HG03342 (cell line): Measurements from ENCODE around the gene PRR20G.
"Not testable (repeated sequence)": the region's sequence is repeated elsewhere in the genome, so short reads cannot be mapped to it uniquely, and the experiment has no call there.

Experiments used
- ATAC-seq: cut with Tn5 transposase; IDR thresholded peaks from one replicate; pipeline ENCODE4 v1.9.1; 2021; ENCODE audit warnings: mild to moderate bottlenecking, moderate library complexity; ENCODE audit not compliant: unreplicated experiment

Gene PRR20G

GRCh38 chr3:127287840-127288239, at the start of gene PRR20G:
TSS of gene PRR20G (minus strand) at chr3:127288046. CDS start at chr3:127287365, 681 bp downstream.
- ATAC-seq, result no peak

GRCh38 chr3:127337001-127337400, 49.2 kb upstream of the PRR20G start:
- no peak for ATAC-seq

DNA sequence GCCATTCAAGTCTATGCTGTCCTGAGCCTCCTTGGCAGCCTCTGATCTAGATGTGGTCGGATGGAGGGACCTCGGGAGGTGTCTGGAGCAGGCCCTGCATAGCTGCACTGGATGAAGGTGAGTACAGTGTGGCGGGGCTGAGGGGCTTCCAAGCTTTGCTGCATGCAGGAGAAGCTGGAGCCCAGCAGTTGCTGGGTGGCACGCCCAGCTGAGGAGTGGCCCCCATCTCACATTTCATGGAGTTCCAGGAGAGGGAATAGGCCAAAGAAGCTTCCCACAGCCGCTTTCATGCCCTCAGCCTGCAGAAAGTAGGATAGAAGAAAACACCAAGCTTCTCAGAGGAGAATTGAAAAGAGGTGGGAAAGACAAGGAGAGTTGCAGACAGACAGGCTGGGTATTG, 48.3 kb upstream of the PRR20G start:
- ATAC-seq, result no peak

GRCh38 chr3:127330385-127330784, 42.5 kb upstream of the PRR20G start:
- no peak for ATAC-seq

DNA sequence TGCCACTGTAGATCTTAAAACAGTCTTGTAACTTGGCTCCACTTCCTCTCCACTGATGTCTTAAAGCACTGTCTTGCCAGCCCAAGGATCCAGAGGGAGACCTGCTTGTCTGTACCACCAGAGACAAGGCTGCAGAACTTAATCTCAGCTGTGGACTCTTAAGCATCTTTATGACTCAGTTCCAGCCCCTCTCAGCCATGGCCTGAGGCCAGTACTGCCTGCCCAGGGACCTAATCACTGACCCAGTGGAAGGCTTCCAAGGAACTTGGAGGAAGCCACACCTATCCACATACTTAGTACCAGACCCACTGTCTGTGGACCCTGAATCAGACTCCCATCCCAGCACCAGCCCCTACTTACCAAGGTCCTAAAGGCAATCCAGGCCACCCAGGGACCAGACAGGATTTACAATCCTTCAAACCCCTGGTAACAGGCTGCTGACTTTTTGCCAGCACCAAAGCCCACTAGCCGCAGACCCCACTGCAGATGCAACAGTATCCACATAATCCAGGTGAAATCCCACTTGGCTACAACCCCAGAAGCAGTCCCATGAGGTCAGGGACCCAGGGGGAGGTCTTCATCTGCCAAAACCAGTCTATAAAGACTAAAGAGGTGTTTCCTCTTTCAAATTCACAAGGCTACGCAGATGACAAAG, 41.9 kb upstream of the PRR20G start:
- no peak for ATAC-seq

DNA sequence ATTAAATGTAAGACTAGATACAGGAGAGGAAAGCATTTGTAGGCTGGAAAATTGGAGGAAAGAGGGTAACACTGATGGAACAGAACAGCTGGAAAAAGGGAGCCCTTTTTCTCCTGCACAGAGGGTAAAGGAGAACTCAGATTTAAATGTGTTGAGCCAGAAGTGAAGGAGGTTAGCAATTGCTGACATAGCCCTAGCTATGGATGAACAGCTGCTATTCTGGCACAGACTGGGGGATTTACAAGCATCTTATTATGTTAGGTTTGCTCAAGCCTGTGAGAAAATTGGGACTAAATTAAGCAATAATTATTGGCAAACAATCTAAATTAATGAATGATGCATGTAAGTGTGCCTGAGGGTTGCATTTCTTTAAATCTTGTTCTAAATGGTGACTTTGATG, 40.6 kb upstream of the PRR20G start:
- ATAC-seq, result no peak

- no peak for ATAC-seq
These were observed 38.5 kb upstream of the PRR20G start for GRCh38 chr3:127326341-127326740.

DNA sequence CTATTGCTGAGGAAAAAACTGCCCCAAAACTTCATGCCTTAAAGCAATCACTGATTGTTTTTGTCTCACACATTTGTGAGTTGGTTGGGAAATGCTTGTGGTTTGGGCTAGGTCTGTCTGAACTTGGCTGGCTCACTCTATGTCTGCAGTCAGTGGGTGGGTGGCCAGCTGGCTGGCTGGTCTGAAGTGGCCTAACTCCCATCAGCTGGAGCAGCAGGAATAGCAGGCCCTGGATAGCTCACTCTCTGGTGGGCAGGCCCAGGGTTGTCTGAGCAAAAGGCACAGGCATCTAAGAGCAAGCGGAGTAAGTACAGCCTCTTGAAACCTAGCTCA, 37.7 kb upstream of the PRR20G start:
- no peak for ATAC-seq

DNA sequence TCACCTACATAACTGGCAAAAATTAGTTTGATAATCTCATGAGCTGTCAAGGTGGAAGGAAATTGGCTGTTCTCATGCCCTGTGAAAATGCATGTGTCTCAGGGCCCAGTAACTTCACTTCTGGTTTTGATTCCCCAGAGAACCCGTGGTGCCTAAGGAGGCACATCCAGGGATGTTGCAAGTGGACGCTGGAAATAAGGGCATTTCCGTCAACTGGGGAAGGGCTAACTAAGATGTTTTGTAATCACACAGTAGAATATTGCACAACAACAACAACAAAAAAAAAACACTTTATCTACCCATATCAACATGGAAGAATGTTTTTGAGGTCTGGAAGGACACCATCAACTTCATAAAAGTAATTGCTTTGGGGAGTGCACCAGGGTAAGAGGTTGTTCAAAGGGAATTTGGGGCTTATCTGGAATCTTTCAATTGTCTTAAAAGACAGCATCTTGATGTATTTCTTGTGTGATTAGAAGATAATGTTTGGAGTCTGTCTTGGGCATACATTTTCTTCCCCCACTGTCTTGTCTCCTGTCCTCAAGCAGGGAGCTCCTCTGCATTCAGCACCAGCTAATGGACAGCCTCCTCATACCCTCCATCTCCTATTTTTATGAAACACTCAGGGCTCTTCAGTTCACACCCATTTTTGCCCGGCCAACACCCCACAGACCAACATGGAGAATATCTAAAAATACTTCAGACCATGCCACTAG, 37.2 kb upstream of the PRR20G start:
- no peak for ATAC-seq

DNA sequence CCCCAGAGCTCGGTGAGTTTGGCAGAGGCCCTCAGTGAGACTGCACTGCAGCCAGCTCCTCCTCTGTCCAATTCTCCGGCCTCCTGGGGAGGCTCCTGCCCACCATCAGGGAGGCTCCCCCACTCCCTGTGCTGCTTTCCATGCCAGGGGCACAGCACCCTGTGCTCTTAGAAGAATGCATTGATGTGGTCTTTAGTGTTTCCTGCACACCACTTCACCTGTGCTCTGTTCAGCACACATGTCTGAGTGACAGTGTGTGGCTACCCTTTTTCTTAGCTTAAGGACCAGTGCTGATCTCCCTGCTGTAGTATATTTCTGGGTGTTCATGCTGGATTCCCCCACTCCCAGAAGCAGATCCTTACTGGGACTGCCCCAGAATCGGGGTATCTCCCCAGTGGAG, 36.2 kb upstream of the PRR20G start:
- ATAC-seq, result no peak

DNA sequence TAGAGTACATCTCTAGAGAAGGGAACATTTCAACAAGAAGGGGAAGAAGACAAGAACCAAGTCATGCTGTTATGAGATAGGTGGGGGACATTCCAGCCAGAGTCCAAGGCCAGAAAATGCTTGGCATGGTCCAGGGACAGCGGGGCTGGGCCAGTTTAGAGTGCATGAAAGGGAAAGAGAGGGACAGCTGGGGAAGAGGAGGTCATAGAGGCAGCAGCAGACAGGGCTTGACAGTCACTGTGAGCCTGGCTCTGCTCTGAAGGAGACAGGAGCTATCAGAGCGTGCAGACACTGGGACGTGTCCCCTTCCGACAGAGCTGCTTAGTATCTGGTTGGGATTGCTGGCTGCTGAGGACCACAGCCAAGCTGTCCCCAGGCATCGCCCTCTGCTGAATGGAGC, 35.7 kb upstream of the PRR20G start:
- ATAC-seq, result no peak

DNA sequence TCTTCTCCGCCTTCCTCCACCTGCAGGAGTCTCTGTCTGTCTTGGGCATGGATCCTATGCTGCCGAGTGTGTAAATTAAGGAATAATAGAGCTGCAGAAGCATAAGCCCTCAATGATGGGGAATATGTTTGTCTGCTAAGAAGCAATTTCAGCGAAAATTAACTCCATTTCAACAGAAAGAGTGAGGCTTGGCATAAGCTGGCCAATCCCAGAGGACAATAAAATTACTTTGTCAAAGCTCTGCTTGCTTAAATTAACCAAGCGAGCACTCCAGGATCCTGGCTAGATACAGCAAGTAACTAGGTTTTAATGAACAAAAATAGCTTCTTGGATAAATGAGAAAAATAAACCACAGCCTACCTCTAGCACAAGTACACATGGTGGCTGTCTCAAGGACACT, 33.5 kb upstream of the PRR20G start:
- no peak for ATAC-seq

DNA sequence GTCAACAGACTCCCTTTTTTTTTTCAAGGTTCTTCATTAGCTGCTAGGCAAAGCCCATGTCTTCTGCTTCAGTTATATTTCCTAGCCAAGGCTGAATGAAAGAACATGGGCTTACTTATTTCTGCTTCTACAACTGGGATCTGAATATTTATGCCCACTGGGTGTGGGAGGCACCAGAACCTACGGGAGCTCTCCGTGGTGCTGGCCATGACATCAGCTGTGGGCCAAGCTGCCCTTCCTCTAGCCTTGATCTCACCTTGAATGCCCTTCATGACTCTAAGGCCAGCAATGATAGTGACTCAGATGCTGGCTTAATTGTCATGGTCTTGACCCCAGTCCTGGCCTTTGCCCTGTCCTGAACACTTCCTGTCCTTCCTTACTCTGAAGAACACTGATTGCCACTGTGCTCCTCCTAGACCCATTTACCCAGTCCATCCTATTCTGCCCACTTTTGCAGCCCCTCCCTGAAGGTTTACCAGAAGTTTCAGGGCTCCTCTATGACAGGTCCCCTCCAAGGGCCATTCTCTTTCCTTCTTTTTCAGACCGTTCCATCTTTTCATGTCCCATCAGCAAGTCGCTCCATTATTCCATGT, 32.8 kb upstream of the PRR20G start:
- no peak for ATAC-seq

DNA sequence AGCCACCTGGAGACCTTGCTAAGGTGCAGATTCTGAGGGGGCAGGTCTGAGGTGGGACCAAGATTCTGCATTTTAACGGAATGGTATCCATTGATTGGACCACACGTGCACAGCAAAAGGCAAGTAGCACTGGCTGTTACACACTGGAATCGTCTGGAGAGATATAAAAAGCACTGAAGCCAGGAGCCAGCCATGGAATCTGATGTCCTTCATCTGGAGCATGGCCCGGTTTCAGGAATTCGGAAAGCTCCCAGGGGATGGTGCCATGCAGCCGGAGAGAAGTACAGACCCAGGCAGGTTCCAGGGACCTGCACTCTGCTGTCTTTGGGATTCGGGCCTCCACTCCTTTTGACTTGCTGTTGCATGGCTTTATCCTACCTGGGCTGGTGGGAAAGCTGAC, 28.8 kb upstream of the PRR20G start:
- no peak for ATAC-seq

DNA sequence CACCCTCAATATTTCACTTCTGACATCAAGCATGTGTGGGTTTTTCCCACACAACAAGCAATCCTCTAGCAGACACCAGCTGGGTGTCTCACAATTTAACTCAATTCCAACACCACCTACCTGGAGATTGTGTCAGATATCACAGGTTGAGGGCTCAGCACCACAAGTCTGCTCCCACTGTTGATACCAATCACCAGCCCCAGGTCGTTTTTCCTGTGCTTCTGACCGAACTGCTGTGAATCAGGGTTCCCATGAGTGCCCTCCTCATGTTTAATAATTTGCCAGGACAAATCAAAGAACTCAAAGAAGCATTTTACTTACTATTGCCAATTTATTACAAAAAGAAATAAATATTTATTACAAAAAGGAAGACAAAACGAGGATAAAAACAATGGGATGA, 25.0 kb upstream of the PRR20G start:
- ATAC-seq, result no peak

- ATAC-seq, result not testable (repeated sequence)
These were observed 21.0 kb upstream of the PRR20G start for GRCh38 chr3:127308821-127309220.

DNA sequence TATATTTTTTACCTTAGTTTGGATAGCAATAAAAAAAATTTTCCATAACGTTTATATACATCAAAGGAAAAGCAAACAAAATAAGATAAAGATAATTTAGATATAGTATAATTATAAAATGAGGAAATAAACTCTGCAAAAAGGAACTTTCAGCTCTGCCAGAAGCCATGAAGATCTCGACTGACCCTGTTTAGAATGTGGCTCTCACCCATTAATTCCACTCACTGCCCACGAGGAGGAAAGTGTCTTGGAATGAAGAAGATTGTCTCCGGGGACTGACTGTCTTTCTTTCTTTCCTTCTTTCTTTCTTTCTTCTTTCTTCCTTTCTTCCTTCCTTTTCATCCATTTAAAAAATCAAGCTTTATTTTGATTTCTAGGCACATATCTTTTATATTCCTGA, 20.1 kb upstream of the PRR20G start:
- no peak for ATAC-seq

GRCh38 chr3:127307112-127307835, 19.4 kb upstream of the PRR20G start:
- ATAC-seq, result no peak

DNA sequence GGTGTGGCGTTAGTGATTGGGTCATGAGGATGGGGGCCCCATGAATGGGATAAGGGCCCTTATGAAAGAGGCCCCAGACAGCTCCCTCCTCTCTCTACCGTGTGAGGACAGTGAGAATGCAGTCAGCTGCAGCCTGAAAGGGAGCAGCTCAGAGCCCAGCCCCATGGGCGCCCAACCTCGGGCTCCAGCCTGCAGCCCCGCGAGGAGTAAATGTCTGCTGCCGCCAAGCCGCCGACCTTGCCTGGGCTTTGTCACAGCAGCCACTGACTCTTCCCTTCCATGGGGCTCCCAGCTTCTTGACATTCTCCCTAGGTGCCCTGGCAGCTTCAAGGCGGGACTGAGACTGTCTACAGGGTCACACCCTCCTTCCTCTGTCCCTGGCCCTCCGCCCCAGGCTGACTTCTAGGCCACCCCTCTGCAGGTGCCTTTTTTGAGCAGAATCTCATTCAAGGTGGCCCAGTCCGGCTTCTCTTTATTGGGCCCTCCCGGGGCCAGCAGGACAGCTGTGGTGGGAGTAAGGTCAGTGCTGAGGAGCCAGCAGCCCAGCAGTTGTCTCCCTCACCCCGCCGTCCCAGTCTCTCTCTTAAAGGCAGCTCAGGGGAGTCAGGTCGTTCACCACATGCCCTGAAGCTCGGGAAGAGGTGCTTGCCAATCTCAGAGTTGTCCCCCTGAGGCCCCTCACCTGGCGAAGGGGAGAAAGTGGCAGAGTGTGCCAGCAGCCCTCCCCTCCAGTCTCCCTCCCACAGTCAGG, 18.7 kb upstream of the PRR20G start:
- no peak for ATAC-seq

GRCh38 chr3:127305499-127306060, 17.7 kb upstream of the PRR20G start:
- no peak for ATAC-seq
